ENCODE data around the gene USH1C. TPM values are rescaled to one million over a fixed set of nuclear protein-coding genes. Genes with fewer than 3 reads are reported as not detected.

Gene USH1C
- total RNA-seq, 4 donors from 2014 or later: 0.35 to 0.46 TPM; not detected in 2

- intact Hi-C loops (cut with DNase I; ENCODE audit: low total_unique reads): no loop called here
- Histone ChIP-seq H3K4me3 (no peak overlapping the region), H3K36me3 (no peaks in the 10 kb centered on the region), H3K27ac (no peak overlapping the region), H3K9me3 (no peaks in the 10 kb centered on the region), H3K27me3 (peaks cover 0 to 10% of the 10 kb centered on the region in 2 donors), H3K4me1 (peaks cover 0 to 5% of the 10 kb centered on the region in 2 donors)
- no peak for DNase-seq
- no peak for TF ChIP-seq POLR2A (IDR thresholded peaks at IDR 0.05)
- TF ChIP-seq CTCF (IDR thresholded peaks at IDR 0.05): no peak
These were observed 67.2 kb downstream of the USH1C start for GRCh38 chr11:17477084-17477333.

- peaks cover 0 to 10% of the 10 kb centered on the region in 2 donors for H3K27me3 ChIP-seq
- no peak for DNase-seq
- H3K4me1 ChIP-seq: peaks cover 0 to 5% of the 10 kb centered on the region in 2 donors
- TF ChIP-seq POLR2A (IDR thresholded peaks at IDR 0.05) (no peak), CTCF (IDR thresholded peaks at IDR 0.05) (no peak)
- H3K9me3 ChIP-seq: no peaks in the 10 kb centered on the region
- H3K36me3 ChIP-seq: no peaks in the 10 kb centered on the region
- H3K27ac ChIP-seq: no peak within 1 kb of the TSS
- H3K4me3 ChIP-seq: no peak within 1 kb of the TSS
- intact Hi-C loops (cut with DNase I; ENCODE audit: low total_unique reads): no loop called here
These were observed 67.7 kb downstream of the USH1C start, which contains the start of gene ABCC8 for GRCh38 chr11:17476317-17477083. Gene ABCC8, minus strand, starts transcription at chr11:17476845. Its CDS starts 69 bp downstream, at chr11:17476776.

GRCh38 chr11:17475666-17476316 is 68.4 kb downstream of the USH1C start:
- Histone ChIP-seq H3K27me3 (peaks cover 0 to 10% of the 10 kb centered on the region in 2 donors), H3K4me1 (peaks cover 0 to 5% of the 10 kb centered on the region in 2 donors), H3K4me3 (no peak overlapping the region), H3K9me3 (no peaks in the 10 kb centered on the region), H3K36me3 (no peaks in the 10 kb centered on the region), H3K27ac (no peak overlapping the region)
- intact Hi-C loops (cut with DNase I; ENCODE audit: low total_unique reads): no loop called here
- no peak for DNase-seq
- TF ChIP-seq POLR2A (IDR thresholded peaks at IDR 0.05) (no peak), CTCF (IDR thresholded peaks at IDR 0.05) (no peak)

- no peaks in the 10 kb centered on the region for H3K36me3 ChIP-seq
- H3K4me1 ChIP-seq: peaks cover 0 to 5% of the 10 kb centered on the region in 2 donors
- H3K27ac ChIP-seq: no peak overlapping the region
- no peaks in the 10 kb centered on the region for H3K9me3 ChIP-seq
- intact Hi-C loops (cut with DNase I; ENCODE audit: low total_unique reads): no loop called here
- H3K4me3 ChIP-seq: no peak overlapping the region
- peaks cover 0 to 6% of the 10 kb centered on the region in 2 donors for H3K27me3 ChIP-seq
- no peak for DNase-seq
- TF ChIP-seq POLR2A (IDR thresholded peaks at IDR 0.05) (no peak), CTCF (IDR thresholded peaks at IDR 0.05) (no peak)
These were observed 71.0 kb downstream of the USH1C start for GRCh38 chr11:17473071-17473744.

- no peak overlapping the region for H3K27ac ChIP-seq
- DNase-seq: no peak
- peaks cover 0 to 6% of the 10 kb centered on the region in 2 donors for H3K27me3 ChIP-seq
- H3K36me3 ChIP-seq: no peaks in the 10 kb centered on the region
- peaks cover 0 to 5% of the 10 kb centered on the region in 2 donors for H3K4me1 ChIP-seq
- H3K4me3 ChIP-seq: no peak overlapping the region
- no peak for TF ChIP-seq POLR2A (IDR thresholded peaks at IDR 0.05)
- H3K9me3 ChIP-seq: no peaks in the 10 kb centered on the region
- intact Hi-C loops (cut with DNase I; ENCODE audit: low total_unique reads): no loop called here
These were observed 71.7 kb downstream of the USH1C start for GRCh38 chr11:17472467-17472866.

All from uterus (tissue), 4 donors.